Large intestine (tissue), 12 donors: ENCODE results near the gene PLOD1. TPM values are rescaled to one million over a fixed set of nuclear protein-coding genes. Genes with fewer than 3 reads are reported as not detected.
"Not testable (repeated sequence)": the region's sequence is repeated elsewhere in the genome, so short reads cannot be mapped to it uniquely, and the experiment has no call there.

Experiments
- DNase-seq, 2 donors: peaks; one replicate each; pipeline versions ENCODE4 v3.0.0 to v3.0.0-alpha.2; 2013
- H3K27ac ChIP-seq: one replicate; pipeline ENCODE4 v1.5.1; 2013; ENCODE audit warnings: low read length
- H3K27me3 ChIP-seq: 2 replicates; pipeline ENCODE4 v1.6.1; 2013; ENCODE audit warnings: low read length; ENCODE audit not compliant: control insufficient read depth, insufficient read depth
- H3K36me3 ChIP-seq: 2 replicates; pipeline ENCODE4 v1.6.1; 2013; ENCODE audit warnings: low read length; ENCODE audit not compliant: control insufficient read depth, insufficient read depth
- H3K4me1 ChIP-seq: one replicate; pipeline ENCODE4 v1.6.1; 2013; ENCODE audit warnings: low read length; ENCODE audit not compliant: control insufficient read depth, insufficient read depth
- H3K4me3 ChIP-seq: one replicate; pipeline ENCODE4 v1.5.1; 2013; ENCODE audit warnings: low read length
- H3K9me3 ChIP-seq: one replicate; pipeline ENCODE4 v1.6.1; 2013; ENCODE audit warnings: mild to moderate bottlenecking, low read depth, low read length, moderate library complexity; ENCODE audit not compliant: control insufficient read depth
- WGBS: methylation state at CpG from one replicate; pipeline ENCODE4 v1.1.5; 2013; ENCODE audit warnings: low lambda C conversion rate; ENCODE audit not compliant: insufficient coverage; 5-methylcytosine and 5-hydroxymethylcytosine counted together
- long read RNA-seq, 11 donors: transcript quantifications; one replicate each; lab custom pipeline, GENCODE V29; 2026
- polyA plus RNA-seq: library from polyadenylated mRNA; unstranded; fragments of 120-200 nt; gene quantifications from one replicate; pipeline ENCODE4 v1.2.1, GENCODE V29; 2013

Gene PLOD1
- polyA plus RNA-seq: 69.0 TPM
- long read RNA-seq, donor 1, transcript PLOD1-201 (19 exons, 2,940 nt): major isoform, 17 of 18 reads
- long read RNA-seq, donor 1, partial matches to known transcripts: 0 of 18 reads
- long read RNA-seq, donor 1, other reads (novel, unspliced or antisense): 0 of 18 reads
- long read RNA-seq, donor 2, transcript PLOD1-201 (19 exons, 2,940 nt): major isoform, 5 of 20 reads
- long read RNA-seq, donor 2, partial matches to known transcripts: 15 of 20 reads
- long read RNA-seq, donor 2, other reads (novel, unspliced or antisense): 0 of 20 reads
- long read RNA-seq, donor 3: 0 reads
- long read RNA-seq, donor 4: 0 reads
- long read RNA-seq, donor 5, transcript PLOD1-201 (19 exons, 2,940 nt): major isoform, 5 of 13 reads
- long read RNA-seq, donor 5, partial matches to known transcripts: 7 of 13 reads
- long read RNA-seq, donor 5, other reads (novel, unspliced or antisense): 0 of 13 reads
- long read RNA-seq, donor 6, transcript PLOD1-201 (19 exons, 2,940 nt): major isoform, 11 of 46 reads
- long read RNA-seq, donor 6, partial matches to known transcripts: 34 of 46 reads
- long read RNA-seq, donor 6, other reads (novel, unspliced or antisense): 0 of 46 reads
- long read RNA-seq, donor 7, transcript PLOD1-201 (19 exons, 2,940 nt): major isoform, 5 of 5 reads
- long read RNA-seq, donor 7, partial matches to known transcripts: 0 of 5 reads
- long read RNA-seq, donor 7, other reads (novel, unspliced or antisense): 0 of 5 reads
- long read RNA-seq, donor 8, transcript PLOD1-201 (19 exons, 2,940 nt): major isoform, 17 of 82 reads
- long read RNA-seq, donor 8, partial matches to known transcripts: 62 of 82 reads
- long read RNA-seq, donor 8, other reads (novel, unspliced or antisense): 0 of 82 reads
- long read RNA-seq, donor 9, transcript PLOD1-201 (19 exons, 2,940 nt): major isoform, 14 of 31 reads
- long read RNA-seq, donor 9, partial matches to known transcripts: 15 of 31 reads
- long read RNA-seq, donor 9, other reads (novel, unspliced or antisense): 0 of 31 reads
- long read RNA-seq, donor 10, transcript PLOD1-201 (19 exons, 2,940 nt): major isoform, 18 of 19 reads
- long read RNA-seq, donor 10, partial matches to known transcripts: 0 of 19 reads
- long read RNA-seq, donor 10, other reads (novel, unspliced or antisense): 0 of 19 reads
- long read RNA-seq, donor 11, transcript PLOD1-201 (19 exons, 2,940 nt): major isoform, 10 of 27 reads
- long read RNA-seq, donor 11, partial matches to known transcripts: 17 of 27 reads
- long read RNA-seq, donor 11, other reads (novel, unspliced or antisense): 0 of 27 reads

DNA sequence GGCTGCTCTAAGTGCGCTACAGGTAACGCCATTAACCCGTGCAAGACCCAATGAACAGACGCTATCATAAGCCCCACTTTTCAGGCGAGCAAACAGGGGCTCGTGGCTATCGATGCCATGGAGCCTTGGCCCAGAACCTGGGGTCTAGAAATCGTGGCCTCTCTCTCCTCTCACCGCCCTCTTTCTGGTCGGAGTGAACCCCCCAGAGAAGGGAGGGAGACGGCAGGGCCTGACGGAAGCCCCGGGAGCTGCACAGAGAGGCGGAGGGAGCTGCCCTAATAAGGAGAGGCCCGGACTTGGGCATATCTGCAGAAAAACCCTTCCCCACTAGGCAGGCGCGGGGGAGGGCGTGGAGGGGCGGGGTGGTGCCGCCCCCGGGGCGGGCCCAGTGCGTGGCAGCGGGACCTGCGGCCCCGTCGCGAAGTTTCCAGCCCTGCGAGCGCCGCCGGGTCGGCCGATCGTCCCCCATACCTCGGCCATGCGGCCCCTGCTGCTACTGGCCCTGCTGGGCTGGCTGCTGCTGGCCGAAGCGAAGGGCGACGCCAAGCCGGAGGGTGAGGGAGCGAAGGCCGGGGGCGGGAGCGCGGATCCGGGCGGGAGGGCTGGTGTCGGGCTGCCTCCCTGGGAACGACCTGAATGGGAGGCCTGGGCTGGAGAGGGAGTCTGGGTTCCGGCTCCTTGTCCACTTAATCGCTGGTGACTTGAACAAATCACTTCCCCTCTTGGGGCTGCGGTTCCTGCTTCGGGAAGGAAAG is at the start of gene PLOD1:
PLOD1 (plus strand) TSS at position 416 of the 755 bp plus-strand sequence; CDS start at position 479, 63 bp downstream.
- Histone ChIP-seq H3K27me3 (no peaks in the 10 kb centered on the region), H3K36me3 (peaks cover 4% of the 10 kb centered on the region), H3K4me1 (peaks cover 17% of the 10 kb centered on the region), H3K9me3 (no peaks in the 10 kb centered on the region), H3K4me3 (peak within 1 kb of the TSS; percentile 73), H3K27ac (peak within 1 kb of the TSS; percentile 78)
- peak; percentile 69 to 89 for DNase-seq
- WGBS: no CpG with 5 or more reads among the region's 55 CpGs

DNA sequence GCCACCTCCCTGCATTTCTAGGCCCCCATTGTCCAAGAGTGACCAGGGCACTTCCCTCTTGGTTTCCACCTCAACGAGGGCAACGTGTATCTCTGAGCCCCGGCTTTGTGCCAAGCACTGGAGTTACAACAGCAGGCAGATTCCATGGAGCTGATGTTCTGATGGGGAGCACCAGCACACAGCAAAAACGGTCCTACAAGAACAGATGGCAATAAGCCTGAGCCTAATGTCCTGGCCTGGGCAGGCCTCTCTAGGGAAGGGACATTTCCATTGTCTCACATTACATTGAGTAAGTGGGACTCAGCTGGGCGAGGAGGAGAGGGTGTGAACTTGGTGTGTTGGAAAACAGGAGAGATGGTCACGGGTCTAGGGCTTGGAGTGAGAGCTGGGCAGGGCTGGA is 48.6 kb upstream of the PLOD1 start:
- DNase-seq: no peak
- H3K27me3 ChIP-seq: no peaks in the 10 kb centered on the region
- no peak overlapping the region for H3K4me3 ChIP-seq
- 62% methylated on average over 3 of the region's 6 CpGs for WGBS
- peaks cover 12% of the 10 kb centered on the region for H3K4me1 ChIP-seq
- H3K36me3 ChIP-seq: no peaks in the 10 kb centered on the region
- no peaks in the 10 kb centered on the region for H3K9me3 ChIP-seq
- no peak overlapping the region for H3K27ac ChIP-seq

DNA sequence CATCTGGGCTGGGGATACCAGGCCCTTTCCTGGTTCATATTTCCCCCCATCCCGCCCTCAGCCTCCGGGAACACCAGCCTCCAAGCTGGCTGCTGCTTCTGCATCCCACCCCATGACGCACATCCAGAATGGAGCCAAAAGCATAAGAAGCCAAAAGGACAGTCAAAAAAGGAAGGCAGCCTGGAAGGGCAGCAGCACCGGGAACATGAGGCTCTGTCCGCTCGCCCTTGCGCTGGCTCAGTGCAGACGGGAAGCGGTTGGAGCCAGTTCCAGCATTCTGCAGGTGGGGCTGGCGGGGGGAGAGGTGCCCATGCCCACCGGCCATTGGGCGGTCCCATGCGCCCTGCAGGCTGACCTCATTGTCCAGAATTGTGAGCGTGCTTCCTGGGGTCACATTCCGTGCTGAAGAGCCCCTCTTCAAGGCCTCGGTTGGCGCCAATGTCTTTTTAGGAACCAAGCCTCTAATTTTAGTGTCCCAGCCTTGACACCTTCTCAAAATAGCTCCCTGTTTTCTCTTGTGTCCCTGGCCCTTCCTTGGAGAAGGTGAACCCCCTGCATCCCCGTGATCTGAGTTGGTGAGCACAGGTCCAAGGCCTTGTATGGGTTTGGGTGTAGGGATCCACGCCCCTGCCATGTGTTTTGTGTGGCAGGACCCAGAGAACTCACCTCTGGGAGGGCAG is 47.4 kb upstream of the PLOD1 start:
- H3K4me1 ChIP-seq: peaks cover 8% of the 10 kb centered on the region
- no peaks in the 10 kb centered on the region for H3K36me3 ChIP-seq
- no peak overlapping the region for H3K27ac ChIP-seq
- no peak overlapping the region for H3K4me3 ChIP-seq
- DNase-seq: no peak
- no CpG with 5 or more reads among the region's 19 CpGs for WGBS
- H3K27me3 ChIP-seq: peaks cover 4% of the 10 kb centered on the region
- H3K9me3 ChIP-seq: no peaks in the 10 kb centered on the region

DNA sequence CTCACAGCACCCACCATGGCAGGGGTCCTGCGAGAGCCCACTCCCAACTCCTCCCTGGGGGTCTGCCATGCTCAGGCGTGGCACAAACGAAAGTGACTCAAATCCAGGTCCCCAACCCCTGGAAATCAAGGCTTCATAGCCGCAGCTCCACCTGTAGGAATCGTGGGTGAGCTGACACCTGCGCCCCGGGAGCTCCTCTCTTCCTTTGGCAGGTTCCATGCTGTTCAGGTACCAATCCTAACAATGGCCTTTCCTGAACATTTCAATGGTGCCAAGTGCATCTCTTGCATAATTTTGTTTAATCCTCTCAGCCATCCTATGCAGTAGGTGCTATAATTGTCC is 46.9 kb upstream of the PLOD1 start:
- H3K4me1 ChIP-seq: peaks cover 4% of the 10 kb centered on the region
- DNase-seq: no peak
- H3K4me3 ChIP-seq: no peak overlapping the region
- H3K36me3 ChIP-seq: no peaks in the 10 kb centered on the region
- H3K9me3 ChIP-seq: no peaks in the 10 kb centered on the region
- H3K27me3 ChIP-seq: peaks cover 5% of the 10 kb centered on the region
- no CpG with 5 or more reads among the region's 7 CpGs for WGBS
- no peak overlapping the region for H3K27ac ChIP-seq

DNA sequence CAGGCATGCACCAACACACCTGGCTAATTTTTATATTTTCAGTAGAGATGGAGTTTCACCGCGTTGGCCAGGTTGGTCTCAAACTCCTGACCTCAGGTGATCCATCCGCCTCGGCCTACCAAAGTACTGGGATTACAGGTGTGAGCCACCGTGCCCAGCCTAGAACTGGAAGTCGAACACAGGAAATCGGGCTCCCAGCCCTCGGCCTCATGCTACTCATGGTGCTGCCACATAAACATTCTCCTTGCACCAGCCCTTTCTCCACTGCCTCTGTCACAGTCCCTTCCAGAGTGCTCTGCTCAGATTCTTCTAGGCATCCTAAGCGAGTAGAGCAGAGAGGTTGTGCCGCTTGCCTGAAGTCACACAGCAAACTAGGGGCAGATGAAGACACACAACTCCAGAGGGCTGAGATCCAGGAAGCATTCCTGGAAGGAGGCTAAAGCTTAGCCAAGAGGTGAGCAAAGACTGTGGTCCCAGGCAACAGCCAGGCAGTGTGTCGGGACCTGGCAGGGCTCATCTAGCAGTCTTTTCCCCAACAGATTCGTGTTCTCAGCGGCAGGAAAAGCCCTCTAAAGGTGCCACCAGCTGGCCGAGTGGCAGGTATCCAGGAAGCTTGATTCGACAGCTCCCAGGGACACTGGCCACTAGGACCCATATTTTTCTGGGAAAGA is 46.2 kb upstream of the PLOD1 start:
- Histone ChIP-seq H3K4me3 (no peak overlapping the region), H3K9me3 (no peaks in the 10 kb centered on the region), H3K4me1 (no peaks in the 10 kb centered on the region), H3K36me3 (no peaks in the 10 kb centered on the region), H3K27ac (no peak overlapping the region), H3K27me3 (peaks cover 5% of the 10 kb centered on the region)
- DNase-seq: no peak
- WGBS: no CpG with 5 or more reads among the region's 15 CpGs

DNA sequence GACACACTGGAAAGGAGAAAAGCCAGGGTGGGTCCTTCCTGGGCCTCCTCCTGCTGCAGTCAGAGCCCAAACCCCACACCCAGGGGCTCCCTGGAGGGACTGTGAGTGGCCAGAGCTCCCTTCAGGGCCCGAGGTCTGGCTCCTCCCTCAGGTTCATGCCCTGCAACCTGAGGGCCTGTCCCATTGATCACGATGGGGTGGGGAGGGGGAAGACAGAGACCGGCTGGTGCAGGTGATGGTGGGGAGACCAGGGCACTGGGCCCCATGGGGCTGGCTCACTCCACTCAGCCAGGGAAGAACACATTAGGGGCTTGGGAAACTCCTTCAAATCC is 45.7 kb upstream of the PLOD1 start:
- no CpG with 5 or more reads among the region's 3 CpGs for WGBS
- H3K9me3 ChIP-seq: no peaks in the 10 kb centered on the region
- no peak overlapping the region for H3K4me3 ChIP-seq

DNA sequence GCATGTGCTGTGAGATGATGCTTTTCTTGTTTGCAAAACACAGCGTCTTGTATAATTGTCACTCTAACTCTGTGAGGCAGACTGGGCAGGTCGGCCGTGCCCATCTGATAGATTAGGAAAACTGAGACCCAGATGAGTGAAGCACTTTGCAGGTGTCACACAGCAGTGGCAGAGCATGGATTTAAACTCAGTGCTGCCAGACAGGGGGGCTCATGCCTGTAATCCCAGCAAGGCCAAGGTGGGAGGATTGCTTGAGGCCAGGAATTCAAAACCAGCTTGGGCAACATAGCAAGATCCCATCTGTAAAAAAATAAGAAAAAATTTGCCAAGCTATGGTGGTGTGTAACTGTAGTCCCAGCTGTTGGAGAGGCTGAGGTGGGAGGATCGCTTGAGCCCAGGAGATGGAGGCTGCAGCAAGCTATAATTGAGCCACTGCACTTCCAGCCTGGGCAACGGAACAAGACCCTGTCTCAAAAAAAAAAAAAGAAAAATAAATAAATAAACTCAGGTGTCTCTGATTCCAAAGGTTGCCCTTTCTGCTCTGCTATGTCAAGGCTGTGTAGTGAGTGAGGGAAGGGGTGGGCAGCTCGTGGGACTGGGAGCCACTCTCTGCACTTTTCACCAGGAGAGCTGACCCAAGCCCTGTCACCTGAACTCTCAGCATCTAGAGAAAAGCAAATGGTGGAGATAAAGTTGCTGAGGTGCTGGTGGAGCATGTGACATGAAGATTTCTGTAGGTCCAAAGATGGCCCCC is 42.9 kb upstream of the PLOD1 start:
- H3K9me3 ChIP-seq: no peaks in the 10 kb centered on the region
- no peak for DNase-seq
- no peaks in the 10 kb centered on the region for H3K36me3 ChIP-seq
- H3K27ac ChIP-seq: no peak overlapping the region
- no peaks in the 10 kb centered on the region for H3K4me1 ChIP-seq
- peaks cover 7% of the 10 kb centered on the region for H3K27me3 ChIP-seq
- H3K4me3 ChIP-seq: no peak overlapping the region
- 100% methylated on average over 1 of the region's 6 CpGs for WGBS

More for the DNA sequence above, 45.7 kb upstream of the PLOD1 start:
- peaks cover 5% of the 10 kb centered on the region for H3K27me3 ChIP-seq
- no peak for DNase-seq
- no peak overlapping the region for H3K27ac ChIP-seq
- no peaks in the 10 kb centered on the region for H3K36me3 ChIP-seq
- H3K4me1 ChIP-seq: no peaks in the 10 kb centered on the region

DNA sequence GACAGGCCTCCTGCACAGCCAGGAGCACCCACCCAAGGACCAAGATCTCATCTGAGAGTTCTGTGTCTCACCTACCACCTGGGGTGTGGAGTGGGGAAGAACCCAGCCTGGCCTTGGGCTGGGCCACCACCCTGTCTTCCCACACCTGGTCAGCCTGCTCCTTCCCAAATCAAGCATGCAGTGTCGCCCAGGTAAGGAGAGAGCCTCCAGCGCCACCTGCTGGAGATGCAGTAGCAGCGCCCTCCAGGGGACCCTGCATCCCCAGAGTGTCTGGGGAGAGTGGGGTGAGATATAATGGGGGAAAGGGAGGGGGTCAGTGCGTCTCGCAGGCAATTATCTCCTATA is 40.6 kb upstream of the PLOD1 start:
- Histone ChIP-seq H3K27me3 (peaks cover 19% of the 10 kb centered on the region), H3K4me3 (no peak overlapping the region), H3K36me3 (no peaks in the 10 kb centered on the region), H3K9me3 (peaks cover 3% of the 10 kb centered on the region), H3K4me1 (no peaks in the 10 kb centered on the region), H3K27ac (no peak overlapping the region)
- no CpG with 5 or more reads among the region's 5 CpGs for WGBS
- DNase-seq: peak in 1 of 2 donors; percentile 26

DNA sequence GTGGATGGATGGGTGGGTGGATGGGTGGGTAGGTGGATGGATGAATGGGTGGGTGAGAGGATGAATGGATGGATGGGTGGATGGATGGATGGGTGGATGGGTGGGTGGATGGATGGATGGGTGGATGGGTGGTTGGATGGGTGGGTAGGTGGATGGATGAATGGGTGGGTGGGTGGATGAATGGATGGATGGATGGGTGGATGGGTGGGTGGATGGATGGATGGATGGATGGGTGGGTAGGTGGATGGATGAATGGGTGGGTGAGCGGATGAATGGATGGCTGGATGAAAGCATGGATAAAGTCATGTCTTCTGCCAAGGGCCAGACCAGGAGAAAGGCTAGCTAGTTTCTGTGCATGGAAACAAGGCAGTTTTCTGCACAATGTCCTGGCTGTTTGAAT is 40.0 kb upstream of the PLOD1 start:
- not testable (repeated sequence) for H3K36me3 ChIP-seq, H3K9me3 ChIP-seq, DNase-seq, H3K27ac ChIP-seq, H3K4me3 ChIP-seq, H3K4me1 ChIP-seq
- WGBS: 40% methylated on average over 1 of the region's 1 CpG
- peaks cover 25% of the 10 kb centered on the region for H3K27me3 ChIP-seq
